ENCODE measurements around the gene AKR1B15. TPM values are rescaled to one million over a fixed set of nuclear protein-coding genes. Genes with fewer than 3 reads are reported as not detected.
A peak's percentile ranks its signal among the peaks of the same experiment; 100 is the strongest.

AKR1B15 gene
- 0.08 TPM in 1 of 2 replicates, not detected in the other for total RNA-seq (2014; rRNA removed; shearing (Covaris generic))
- 0.17 TPM in 1 of 2 replicates, not detected in the other for polyA plus RNA-seq (2016; fragmentation: Nextera tagmentation; extraction: Ambion mirVana)
- long read RNA-seq, result 0 reads

DNA sequence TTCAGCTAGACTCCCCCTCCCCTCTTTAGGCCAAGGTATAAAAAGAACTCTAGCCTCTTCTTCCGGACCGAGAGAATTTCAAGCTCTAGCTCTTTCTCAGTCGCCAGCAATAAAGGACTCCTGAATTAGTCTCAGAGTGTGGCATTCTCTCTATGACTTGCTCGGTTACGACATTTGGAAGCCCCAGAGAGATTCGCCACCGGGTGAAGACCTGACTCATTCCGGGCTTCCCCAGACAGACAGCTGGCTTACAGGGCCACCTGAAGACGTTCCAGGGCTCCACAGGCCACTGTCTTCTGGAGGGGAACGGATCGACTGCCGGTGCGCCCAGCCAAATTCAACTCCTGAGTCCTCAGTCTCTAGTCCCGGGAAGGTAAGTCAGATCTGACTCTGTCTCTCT lies at the start of gene AKR1B15:
Gene AKR1B15, plus strand, starts transcription at position 234 of the 400 bp plus-strand sequence. CDS start 15,510 bp downstream, outside the sequence.
- TF ChIP-seq, protein P1, sequence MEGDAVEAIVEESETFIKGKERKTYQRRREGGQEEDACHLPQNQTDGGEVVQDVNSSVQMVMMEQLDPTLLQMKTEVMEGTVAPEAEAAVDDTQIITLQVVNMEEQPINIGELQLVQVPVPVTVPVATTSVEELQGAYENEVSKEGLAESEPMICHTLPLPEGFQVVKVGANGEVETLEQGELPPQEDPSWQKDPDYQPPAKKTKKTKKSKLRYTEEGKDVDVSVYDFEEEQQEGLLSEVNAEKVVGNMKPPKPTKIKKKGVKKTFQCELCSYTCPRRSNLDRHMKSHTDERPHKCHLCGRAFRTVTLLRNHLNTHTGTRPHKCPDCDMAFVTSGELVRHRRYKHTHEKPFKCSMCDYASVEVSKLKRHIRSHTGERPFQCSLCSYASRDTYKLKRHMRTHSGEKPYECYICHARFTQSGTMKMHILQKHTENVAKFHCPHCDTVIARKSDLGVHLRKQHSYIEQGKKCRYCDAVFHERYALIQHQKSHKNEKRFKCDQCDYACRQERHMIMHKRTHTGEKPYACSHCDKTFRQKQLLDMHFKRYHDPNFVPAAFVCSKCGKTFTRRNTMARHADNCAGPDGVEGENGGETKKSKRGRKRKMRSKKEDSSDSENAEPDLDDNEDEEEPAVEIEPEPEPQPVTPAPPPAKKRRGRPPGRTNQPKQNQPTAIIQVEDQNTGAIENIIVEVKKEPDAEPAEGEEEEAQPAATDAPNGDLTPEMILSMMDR (conservative IDR thresholded peaks at IDR 0.05; ENCODE audit: low read depth in 2 of 2), result no peak
- TF ChIP-seq, protein P2, sequence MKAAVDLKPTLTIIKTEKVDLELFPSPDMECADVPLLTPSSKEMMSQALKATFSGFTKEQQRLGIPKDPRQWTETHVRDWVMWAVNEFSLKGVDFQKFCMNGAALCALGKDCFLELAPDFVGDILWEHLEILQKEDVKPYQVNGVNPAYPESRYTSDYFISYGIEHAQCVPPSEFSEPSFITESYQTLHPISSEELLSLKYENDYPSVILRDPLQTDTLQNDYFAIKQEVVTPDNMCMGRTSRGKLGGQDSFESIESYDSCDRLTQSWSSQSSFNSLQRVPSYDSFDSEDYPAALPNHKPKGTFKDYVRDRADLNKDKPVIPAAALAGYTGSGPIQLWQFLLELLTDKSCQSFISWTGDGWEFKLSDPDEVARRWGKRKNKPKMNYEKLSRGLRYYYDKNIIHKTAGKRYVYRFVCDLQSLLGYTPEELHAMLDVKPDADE (IDR thresholded peaks at IDR 0.05), result no peak
- TF ChIP-seq ZNF114 (CRISPR knock-in tag; IDR thresholded peaks at IDR 0.05), result no peak
- no peak for TF ChIP-seq CREB1 (CRISPR knock-in tag; IDR thresholded peaks at IDR 0.05; ENCODE audit: low read depth)
- no peak for TF ChIP-seq JUNB (IDR thresholded peaks at IDR 0.05; ENCODE audit: unreplicated experiment)
- TF ChIP-seq POLR2AphosphoS5 (IDR thresholded peaks at IDR 0.05; ENCODE audit: low read depth), result no peak
- no peak for TF ChIP-seq ZNF331 (CRISPR knock-in tag; IDR thresholded peaks at IDR 0.05; ENCODE audit: low read depth)
- no peak for TF ChIP-seq STAT1 (IDR thresholded peaks at IDR 0.05; ENCODE audit: unreplicated experiment)
- TF ChIP-seq, protein P3, sequence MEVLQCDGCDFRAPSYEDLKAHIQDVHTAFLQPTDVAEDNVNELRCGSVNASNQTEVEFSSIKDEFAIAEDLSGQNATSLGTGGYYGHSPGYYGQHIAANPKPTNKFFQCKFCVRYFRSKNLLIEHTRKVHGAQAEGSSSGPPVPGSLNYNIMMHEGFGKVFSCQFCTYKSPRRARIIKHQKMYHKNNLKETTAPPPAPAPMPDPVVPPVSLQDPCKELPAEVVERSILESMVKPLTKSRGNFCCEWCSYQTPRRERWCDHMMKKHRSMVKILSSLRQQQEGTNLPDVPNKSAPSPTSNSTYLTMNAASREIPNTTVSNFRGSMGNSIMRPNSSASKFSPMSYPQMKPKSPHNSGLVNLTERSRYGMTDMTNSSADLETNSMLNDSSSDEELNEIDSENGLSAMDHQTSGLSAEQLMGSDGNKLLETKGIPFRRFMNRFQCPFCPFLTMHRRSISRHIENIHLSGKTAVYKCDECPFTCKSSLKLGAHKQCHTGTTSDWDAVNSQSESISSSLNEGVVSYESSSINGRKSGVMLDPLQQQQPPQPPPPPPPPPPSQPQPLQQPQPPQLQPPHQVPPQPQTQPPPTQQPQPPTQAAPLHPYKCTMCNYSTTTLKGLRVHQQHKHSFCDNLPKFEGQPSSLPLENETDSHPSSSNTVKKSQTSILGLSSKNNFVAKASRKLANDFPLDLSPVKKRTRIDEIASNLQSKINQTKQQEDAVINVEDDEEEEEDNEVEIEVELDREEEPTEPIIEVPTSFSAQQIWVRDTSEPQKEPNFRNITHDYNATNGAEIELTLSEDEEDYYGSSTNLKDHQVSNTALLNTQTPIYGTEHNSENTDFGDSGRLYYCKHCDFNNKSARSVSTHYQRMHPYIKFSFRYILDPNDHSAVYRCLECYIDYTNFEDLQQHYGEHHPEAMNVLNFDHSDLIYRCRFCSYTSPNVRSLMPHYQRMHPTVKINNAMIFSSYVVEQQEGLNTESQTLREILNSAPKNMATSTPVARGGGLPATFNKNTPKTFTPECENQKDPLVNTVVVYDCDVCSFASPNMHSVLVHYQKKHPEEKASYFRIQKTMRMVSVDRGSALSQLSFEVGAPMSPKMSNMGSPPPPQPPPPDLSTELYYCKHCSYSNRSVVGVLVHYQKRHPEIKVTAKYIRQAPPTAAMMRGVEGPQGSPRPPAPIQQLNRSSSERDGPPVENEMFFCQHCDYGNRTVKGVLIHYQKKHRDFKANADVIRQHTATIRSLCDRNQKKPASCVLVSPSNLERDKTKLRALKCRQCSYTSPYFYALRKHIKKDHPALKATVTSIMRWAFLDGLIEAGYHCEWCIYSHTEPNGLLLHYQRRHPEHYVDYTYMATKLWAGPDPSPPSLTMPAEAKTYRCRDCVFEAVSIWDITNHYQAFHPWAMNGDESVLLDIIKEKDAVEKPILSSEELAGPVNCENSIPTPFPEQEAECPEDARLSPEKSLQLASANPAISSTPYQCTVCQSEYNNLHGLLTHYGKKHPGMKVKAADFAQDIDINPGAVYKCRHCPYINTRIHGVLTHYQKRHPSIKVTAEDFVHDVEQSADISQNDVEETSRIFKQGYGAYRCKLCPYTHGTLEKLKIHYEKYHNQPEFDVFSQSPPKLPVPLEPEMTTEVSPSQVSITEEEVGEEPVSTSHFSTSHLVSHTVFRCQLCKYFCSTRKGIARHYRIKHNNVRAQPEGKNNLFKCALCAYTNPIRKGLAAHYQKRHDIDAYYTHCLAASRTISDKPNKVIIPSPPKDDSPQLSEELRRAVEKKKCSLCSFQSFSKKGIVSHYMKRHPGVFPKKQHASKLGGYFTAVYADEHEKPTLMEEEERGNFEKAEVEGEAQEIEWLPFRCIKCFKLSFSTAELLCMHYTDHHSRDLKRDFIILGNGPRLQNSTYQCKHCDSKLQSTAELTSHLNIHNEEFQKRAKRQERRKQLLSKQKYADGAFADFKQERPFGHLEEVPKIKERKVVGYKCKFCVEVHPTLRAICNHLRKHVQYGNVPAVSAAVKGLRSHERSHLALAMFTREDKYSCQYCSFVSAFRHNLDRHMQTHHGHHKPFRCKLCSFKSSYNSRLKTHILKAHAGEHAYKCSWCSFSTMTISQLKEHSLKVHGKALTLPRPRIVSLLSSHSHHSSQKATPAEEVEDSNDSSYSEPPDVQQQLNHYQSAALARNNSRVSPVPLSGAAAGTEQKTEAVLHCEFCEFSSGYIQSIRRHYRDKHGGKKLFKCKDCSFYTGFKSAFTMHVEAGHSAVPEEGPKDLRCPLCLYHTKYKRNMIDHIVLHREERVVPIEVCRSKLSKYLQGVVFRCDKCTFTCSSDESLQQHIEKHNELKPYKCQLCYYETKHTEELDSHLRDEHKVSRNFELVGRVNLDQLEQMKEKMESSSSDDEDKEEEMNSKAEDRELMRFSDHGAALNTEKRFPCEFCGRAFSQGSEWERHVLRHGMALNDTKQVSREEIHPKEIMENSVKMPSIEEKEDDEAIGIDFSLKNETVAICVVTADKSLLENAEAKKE (CRISPR knock-in tag; IDR thresholded peaks at IDR 0.05), result no peak
- TF ChIP-seq, protein P4, sequence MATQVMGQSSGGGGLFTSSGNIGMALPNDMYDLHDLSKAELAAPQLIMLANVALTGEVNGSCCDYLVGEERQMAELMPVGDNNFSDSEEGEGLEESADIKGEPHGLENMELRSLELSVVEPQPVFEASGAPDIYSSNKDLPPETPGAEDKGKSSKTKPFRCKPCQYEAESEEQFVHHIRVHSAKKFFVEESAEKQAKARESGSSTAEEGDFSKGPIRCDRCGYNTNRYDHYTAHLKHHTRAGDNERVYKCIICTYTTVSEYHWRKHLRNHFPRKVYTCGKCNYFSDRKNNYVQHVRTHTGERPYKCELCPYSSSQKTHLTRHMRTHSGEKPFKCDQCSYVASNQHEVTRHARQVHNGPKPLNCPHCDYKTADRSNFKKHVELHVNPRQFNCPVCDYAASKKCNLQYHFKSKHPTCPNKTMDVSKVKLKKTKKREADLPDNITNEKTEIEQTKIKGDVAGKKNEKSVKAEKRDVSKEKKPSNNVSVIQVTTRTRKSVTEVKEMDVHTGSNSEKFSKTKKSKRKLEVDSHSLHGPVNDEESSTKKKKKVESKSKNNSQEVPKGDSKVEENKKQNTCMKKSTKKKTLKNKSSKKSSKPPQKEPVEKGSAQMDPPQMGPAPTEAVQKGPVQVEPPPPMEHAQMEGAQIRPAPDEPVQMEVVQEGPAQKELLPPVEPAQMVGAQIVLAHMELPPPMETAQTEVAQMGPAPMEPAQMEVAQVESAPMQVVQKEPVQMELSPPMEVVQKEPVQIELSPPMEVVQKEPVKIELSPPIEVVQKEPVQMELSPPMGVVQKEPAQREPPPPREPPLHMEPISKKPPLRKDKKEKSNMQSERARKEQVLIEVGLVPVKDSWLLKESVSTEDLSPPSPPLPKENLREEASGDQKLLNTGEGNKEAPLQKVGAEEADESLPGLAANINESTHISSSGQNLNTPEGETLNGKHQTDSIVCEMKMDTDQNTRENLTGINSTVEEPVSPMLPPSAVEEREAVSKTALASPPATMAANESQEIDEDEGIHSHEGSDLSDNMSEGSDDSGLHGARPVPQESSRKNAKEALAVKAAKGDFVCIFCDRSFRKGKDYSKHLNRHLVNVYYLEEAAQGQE (IDR thresholded peaks at IDR 0.05; ENCODE audit: unreplicated experiment), result no peak
- Histone ChIP-seq H4K20me1 (replicated peaks; ENCODE audit: insufficient read depth) (no peaks in the 10 kb centered on the region), H3K4me3 (peak within 1 kb of the TSS; percentile 52), H3K27me3 (ENCODE audit: insufficient read depth) (no peaks in the 10 kb centered on the region), H3K27ac (ENCODE audit: low read depth) (no peak within 1 kb of the TSS), H2AFZ (peak within 1 kb of the TSS; percentile 83), H3K4me1 (ENCODE audit: insufficient read depth) (peaks cover 21% of the 10 kb centered on the region), H3K79me2 (replicated peaks; ENCODE audit: insufficient read depth) (no peaks in the 10 kb centered on the region), H3F3A (replicated peaks; ENCODE audit: low read depth) (no peaks in the 10 kb centered on the region), H3K36me3 (ENCODE audit: insufficient read depth) (no peaks in the 10 kb centered on the region), H3K9me2 (ENCODE audit: insufficient read depth) (peaks cover 4% of the 10 kb centered on the region), H3K4me2 (peak within 1 kb of the TSS; percentile 70)
- peaks cover 37% of the 10 kb centered on the region for H3K4me1 Mint-ChIP-seq
- H3K9me3 Mint-ChIP-seq, result no peaks in the 10 kb centered on the region; the same call in 2 of the 3 replicates
- no peaks in the 10 kb centered on the region for H3K36me3 Mint-ChIP-seq (ENCODE audit: low read depth)
- ATAC-seq (no peak), DNase-seq (ENCODE audit: low spot score) (no peak)
- no peak within 1 kb of the TSS for H3K27ac Mint-ChIP-seq
- peak within 1 kb of the TSS; percentile 74 for H3K4me3 Mint-ChIP-seq
- H3K27me3 Mint-ChIP-seq (ENCODE audit: insufficient read depth, low read depth, poor library complexity), result peaks cover 7% of the 10 kb centered on the region
